ENCODE measurements around the gene SEMA6A. TPM values are rescaled to one million over a fixed set of nuclear protein-coding genes. Genes with fewer than 3 reads are reported as not detected.
"Not testable (repeated sequence)": the region's sequence is repeated elsewhere in the genome, so short reads cannot be mapped to it uniquely, and the experiment has no call there.

The SEMA6A gene
- total RNA-seq, 1 experiment from 2014 or later, result not detected

DNA sequence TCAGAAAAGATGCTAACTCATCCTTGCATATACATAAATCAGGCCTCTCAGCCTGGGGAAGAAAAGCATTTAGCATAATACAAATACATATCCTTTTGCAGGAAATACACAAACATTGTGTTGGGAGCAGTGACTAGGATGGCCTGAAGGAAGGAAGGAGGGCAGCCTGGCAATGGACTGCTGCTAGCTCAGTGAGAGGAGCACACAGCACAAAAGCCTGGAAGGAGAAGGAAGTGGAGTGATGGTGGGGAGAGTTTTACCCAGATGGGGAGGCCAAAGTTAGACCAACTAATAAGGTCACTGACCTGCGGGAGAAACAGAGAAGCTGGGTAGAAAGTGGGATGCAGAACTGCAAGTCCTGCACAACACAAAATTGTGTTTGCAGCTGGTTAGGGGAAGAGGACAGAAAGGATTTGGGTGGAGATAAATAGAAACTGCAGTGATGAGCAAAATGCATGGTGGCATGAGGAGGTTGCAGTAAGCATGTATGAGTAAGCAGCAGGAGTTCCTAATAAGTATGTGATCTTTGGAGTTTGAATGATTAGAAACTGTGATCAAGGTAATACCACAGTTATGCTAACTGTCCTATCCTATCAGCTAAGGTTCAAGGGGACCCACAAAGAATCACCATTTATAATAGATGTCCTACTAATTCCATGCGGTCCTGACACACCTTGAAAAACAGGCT, 39.5 kb downstream of the SEMA6A start:
- no peaks in the 10 kb centered on the region for H3K9me3 ChIP-seq
- peaks cover 6% of the 10 kb centered on the region; the same call in 1 of the 2 replicates for H3K27me3 ChIP-seq
- no peak overlapping the region for H3K4me3 ChIP-seq
- no peak for DNase-seq
- H3K36me3 ChIP-seq, result no peaks in the 10 kb centered on the region

DNA sequence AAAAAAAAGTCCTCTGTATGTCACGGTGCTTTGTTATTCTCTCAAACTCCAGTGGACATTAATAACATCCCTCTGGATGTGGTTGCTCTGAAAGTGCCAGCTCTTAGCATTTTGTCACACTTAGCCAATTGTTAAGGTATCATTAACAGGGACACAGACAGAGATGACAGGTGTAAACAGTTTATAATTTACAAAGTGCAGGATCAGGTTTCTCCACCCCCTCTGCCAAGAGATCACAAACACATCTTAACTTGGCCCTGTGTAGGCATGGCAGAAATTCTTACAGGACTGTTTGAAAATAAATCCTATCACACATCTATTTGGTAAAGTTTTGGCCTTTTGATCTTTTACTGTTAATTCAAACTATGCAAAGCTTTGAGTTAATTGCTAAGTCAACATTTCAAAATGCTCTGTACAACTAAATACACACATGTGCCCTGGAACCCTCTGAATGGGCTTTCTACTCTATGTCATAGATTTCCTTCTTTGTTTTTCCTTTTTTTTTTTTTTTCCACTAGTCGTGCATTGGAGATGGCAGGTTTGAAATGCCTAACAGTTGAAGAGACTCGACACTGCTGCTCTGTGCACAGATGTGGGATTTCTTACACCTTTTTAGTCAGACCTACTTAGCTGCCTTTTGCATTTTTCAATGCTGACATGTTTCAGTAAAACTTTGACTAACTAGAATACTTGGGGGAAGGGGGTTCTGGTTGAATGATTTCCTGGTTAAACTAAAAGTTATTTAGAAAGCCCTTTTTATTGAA, 41.7 kb downstream of the SEMA6A start:
- H3K9me3 ChIP-seq, result no peaks in the 10 kb centered on the region
- DNase-seq, result no peak
- H3K36me3 ChIP-seq, result no peaks in the 10 kb centered on the region
- no peak overlapping the region for H3K4me3 ChIP-seq
- peaks cover 20% of the 10 kb centered on the region for H3K27me3 ChIP-seq

- Histone ChIP-seq H3K9me3 (no peaks in the 10 kb centered on the region), H3K36me3 (no peaks in the 10 kb centered on the region), H3K27me3 (peaks cover 24% of the 10 kb centered on the region), H3K4me3 (no peak overlapping the region)
- no peak for DNase-seq
Measured at GRCh38 chr5:116531635-116532034, 43.0 kb downstream of the SEMA6A start.

GRCh38 chr5:116531117-116531516, 43.5 kb downstream of the SEMA6A start:
- peaks cover 28% of the 10 kb centered on the region for H3K27me3 ChIP-seq
- H3K4me3 ChIP-seq, result no peak overlapping the region
- no peak for DNase-seq
- H3K36me3 ChIP-seq, result no peaks in the 10 kb centered on the region
- no peaks in the 10 kb centered on the region for H3K9me3 ChIP-seq

- no peak overlapping the region for H3K4me3 ChIP-seq
- peaks cover 28% of the 10 kb centered on the region for H3K27me3 ChIP-seq
- no peaks in the 10 kb centered on the region for H3K9me3 ChIP-seq
- no peaks in the 10 kb centered on the region for H3K36me3 ChIP-seq
- DNase-seq, result no peak
Measured at GRCh38 chr5:116530276-116530675, 44.3 kb downstream of the SEMA6A start.

GRCh38 chr5:116529615-116530014, 45.0 kb downstream of the SEMA6A start:
- no peak overlapping the region for H3K4me3 ChIP-seq

GRCh38 chr5:116528519-116529234, 45.9 kb downstream of the SEMA6A start:
- no peak overlapping the region for H3K4me3 ChIP-seq
- no peaks in the 10 kb centered on the region for H3K9me3 ChIP-seq
- DNase-seq, result no peak
- H3K27me3 ChIP-seq, result peaks cover 28% of the 10 kb centered on the region
- H3K36me3 ChIP-seq, result no peaks in the 10 kb centered on the region

More at GRCh38 chr5:116529615-116530014, 45.0 kb downstream of the SEMA6A start:
- H3K27me3 ChIP-seq, result peaks cover 28% of the 10 kb centered on the region
- no peaks in the 10 kb centered on the region for H3K36me3 ChIP-seq
- H3K9me3 ChIP-seq, result no peaks in the 10 kb centered on the region
- DNase-seq, result no peak

GRCh38 chr5:116527582-116527981, 47.0 kb downstream of the SEMA6A start:
- no peak for DNase-seq
- H3K36me3 ChIP-seq, result no peaks in the 10 kb centered on the region
- no peaks in the 10 kb centered on the region for H3K9me3 ChIP-seq
- H3K27me3 ChIP-seq, result peaks cover 28% of the 10 kb centered on the region
- no peak overlapping the region for H3K4me3 ChIP-seq

DNA sequence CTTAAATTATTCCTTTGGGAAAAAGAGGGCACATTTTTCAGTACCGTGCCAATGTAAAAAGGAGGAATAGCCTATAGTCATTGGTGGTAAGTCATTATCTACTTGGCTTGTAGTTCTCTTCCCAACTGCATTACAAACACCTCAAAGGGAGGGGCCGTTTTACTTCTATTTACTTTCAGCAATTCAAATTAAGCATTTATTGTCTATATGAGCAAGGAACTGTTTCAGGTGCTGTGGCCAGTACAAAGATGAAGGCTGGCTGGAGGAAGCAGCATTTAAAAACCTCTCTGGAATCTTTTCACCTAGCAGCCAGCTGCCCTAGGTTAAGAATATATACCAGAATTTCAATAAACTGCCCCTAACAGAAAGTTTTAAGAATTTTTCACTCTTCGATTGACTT, 48.9 kb downstream of the SEMA6A start:
- Histone ChIP-seq H3K27me3 (peaks cover 27% of the 10 kb centered on the region), H3K9me3 (no peaks in the 10 kb centered on the region), H3K36me3 (no peaks in the 10 kb centered on the region), H3K4me3 (no peak overlapping the region)
- DNase-seq, result no peak

GRCh38 chr5:116524966-116525365, 49.7 kb downstream of the SEMA6A start:
- H3K9me3 ChIP-seq, result no peaks in the 10 kb centered on the region
- no peaks in the 10 kb centered on the region for H3K36me3 ChIP-seq
- DNase-seq, result no peak
- H3K27me3 ChIP-seq, result peaks cover 22% of the 10 kb centered on the region
- H3K4me3 ChIP-seq, result no peak overlapping the region

GRCh38 chr5:116524051-116524904, 50.3 kb downstream of the SEMA6A start:
- Histone ChIP-seq H3K36me3 (no peaks in the 10 kb centered on the region), H3K9me3 (no peaks in the 10 kb centered on the region), H3K4me3 (no peak overlapping the region), H3K27me3 (peaks cover 19% of the 10 kb centered on the region)
- DNase-seq, result no peak

DNA sequence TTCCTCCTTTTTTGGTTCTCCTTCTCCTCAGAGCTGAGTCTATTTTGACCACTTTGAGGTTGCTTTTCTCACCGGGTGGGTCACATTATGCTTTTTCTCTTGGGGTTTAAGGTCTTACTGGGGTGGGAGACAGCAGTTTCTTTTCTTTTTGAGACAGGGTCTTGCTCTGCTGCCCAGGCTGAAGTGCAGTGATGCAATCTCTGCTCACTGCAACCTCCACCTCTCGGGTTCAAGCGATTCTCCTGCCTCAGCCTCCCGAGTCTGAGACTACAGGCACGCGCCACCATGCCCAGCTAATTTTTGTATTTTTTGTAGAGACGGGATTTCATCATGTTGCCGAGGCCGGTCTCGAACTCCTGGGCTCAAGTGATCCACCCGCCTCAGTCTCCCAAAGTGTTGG, 51.4 kb downstream of the SEMA6A start:
- H3K9me3 ChIP-seq, H3K36me3 ChIP-seq, DNase-seq, H3K4me3 ChIP-seq: not testable (repeated sequence)
- H3K27me3 ChIP-seq, result peaks cover 12% of the 10 kb centered on the region

DNA sequence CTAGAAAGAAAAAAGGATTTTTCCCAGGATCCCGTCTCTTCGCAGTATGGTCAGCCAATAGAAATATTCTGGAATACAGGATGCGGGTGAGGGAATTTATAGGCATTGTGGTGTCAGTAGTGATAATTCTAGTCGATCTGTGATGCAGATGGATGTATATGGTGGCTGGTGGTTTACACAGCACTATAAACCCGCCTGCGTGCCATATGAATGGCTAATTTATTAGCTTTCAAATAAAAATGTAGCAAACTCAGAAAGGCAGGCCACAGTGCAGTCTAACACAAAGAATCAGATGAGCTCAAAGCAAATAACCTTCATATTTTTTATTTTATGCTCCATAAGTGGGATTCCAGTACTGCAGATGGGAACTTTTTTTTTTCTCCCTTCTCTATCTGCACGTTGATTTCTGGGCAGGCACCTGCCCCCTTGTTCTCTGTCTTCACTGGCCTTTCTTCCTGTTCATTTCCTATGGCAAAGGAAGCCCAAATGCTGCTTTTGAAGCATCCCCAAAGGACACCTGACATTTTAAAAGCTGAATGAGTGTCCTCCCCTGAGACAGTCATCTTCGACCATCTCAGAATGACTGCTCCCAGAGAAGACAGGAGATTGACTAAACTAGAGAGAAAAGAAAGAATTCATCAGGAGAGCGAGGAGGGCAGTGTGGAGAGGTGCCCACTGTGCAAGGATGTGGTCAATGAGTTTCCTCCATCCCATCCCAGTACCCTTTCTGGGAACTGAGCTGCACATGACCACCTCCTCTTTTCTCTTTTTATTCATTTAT, 52.1 kb downstream of the SEMA6A start:
- no peaks in the 10 kb centered on the region for H3K36me3 ChIP-seq
- H3K9me3 ChIP-seq, result no peaks in the 10 kb centered on the region
- no peak for DNase-seq
- peaks cover 6% of the 10 kb centered on the region; the same call in 1 of the 2 replicates for H3K27me3 ChIP-seq
- no peak overlapping the region for H3K4me3 ChIP-seq

DNA sequence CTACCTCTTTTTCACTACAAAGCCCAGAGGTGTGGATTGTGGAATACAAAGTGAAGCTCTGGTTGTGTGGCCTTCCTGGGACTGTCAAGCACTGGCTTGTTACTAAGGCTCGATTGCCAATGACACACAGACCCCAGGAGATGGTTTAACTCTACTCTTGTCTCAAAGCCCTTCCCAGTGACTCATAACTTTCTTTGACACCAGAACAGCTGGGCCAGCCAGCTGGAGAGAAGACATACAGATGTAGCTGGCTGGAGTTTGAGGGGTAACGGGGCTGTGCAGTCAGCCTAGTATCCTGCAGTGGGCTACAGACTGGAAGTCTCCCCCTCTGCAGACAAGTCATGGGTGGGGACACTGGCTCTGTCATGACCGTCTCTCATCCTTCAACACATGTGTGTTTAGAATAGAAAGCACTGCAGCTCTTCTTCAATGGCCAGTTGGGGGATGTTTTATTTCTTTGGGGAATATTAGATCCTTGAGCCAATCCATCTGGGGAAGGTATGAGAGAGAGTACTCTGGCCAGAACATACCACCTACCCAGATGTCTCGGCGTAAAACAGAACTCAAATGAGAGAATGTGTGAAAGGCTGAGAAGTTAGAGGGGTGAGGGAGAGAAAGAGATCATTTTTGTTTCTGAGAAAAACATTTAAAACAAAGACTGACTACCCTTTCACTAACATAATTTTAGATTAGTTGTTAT, 53.3 kb downstream of the SEMA6A start:
- DNase-seq, result no peak
- H3K9me3 ChIP-seq, result no peaks in the 10 kb centered on the region
- H3K36me3 ChIP-seq, result no peaks in the 10 kb centered on the region
- peaks cover 4% of the 10 kb centered on the region; the same call in 1 of the 2 replicates for H3K27me3 ChIP-seq
- no peak overlapping the region for H3K4me3 ChIP-seq

DNA sequence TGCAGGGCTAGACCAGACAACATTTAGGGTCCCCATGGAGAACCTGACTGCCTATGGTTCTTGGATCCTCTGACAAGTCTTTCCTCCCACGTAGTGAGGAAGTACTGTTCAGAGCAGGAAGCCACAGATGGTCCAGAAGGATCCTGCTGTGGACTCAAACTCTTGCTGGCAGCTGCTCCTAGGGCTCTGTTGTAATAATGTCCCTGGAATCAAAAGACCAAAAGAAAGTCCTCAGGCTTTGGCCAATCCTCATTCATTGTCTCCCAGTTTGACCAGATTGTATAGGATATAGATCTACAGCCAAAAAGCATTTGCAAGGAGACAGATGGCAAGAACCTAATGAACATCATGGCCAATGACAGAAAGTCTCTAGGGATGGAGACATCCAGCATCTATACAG, 53.9 kb downstream of the SEMA6A start:
- Histone ChIP-seq H3K36me3 (no peaks in the 10 kb centered on the region), H3K4me3 (no peak overlapping the region), H3K27me3 (0 out of 2 replicates have a peak, but pooled peaks cover 2% of the 10 kb centered on the region), H3K9me3 (no peaks in the 10 kb centered on the region)
- DNase-seq, result no peak
